OCI-LY3 (cell line): ENCODE results near the gene SNRPD2.

Experiments used
- H2AFZ ChIP-seq: fragments of 200-600, 300-600 bp; shearing (Covaris generic); 2 replicates; pipeline ENCODE4 v1.6.0; 2014; ENCODE audit warnings: antibody characterized with exemption, low read depth, low read length
- H3K27ac ChIP-seq: fragments of 200-600, 300-600 bp; sonication (generic); 2 replicates; pipeline ENCODE4 v1.5.1; 2014; ENCODE audit warnings: mild to moderate bottlenecking, low read length, moderate library complexity, mixed read lengths
- H3K27me3 ChIP-seq: fragments of 200-600, 300-600 bp; sonication (generic); 2 replicates; pipeline ENCODE4 v1.6.1; 2014; ENCODE audit warnings: low read depth, low read length, mixed read lengths
- H3K36me3 ChIP-seq: fragments of 200-600, 300-600 bp; sonication (generic); replicated peaks from 2 replicates; pipeline ENCODE3; 2014; ENCODE audit warnings: low read depth, low read length, mixed read lengths
- H3K4me1 ChIP-seq: fragments of 300-600, 200-600 bp; sonication (generic); 2 replicates; pipeline ENCODE4 v1.6.1; 2014; ENCODE audit warnings: low read length, mixed read lengths
- H3K4me2 ChIP-seq: fragments of 200-600, 300-600 bp; sonication (generic); 2 replicates; pipeline ENCODE4 v1.6.1; 2014; ENCODE audit warnings: low read length, mixed read lengths
- H3K4me3 ChIP-seq: fragments of 300-600, 200-600 bp; sonication (generic); 2 replicates; pipeline ENCODE4 v1.5.1; 2014; ENCODE audit warnings: antibody characterized with exemption, mild to moderate bottlenecking, low read length, moderate library complexity
- H3K79me2 ChIP-seq: fragments of 300-600, 200-600 bp; shearing (Covaris generic); 2 replicates; pipeline ENCODE4 v1.6.1; 2014; ENCODE audit warnings: mild to moderate bottlenecking, low read length, mixed read lengths
- H3K9ac ChIP-seq: fragments of 300-600, 200-600 bp; shearing (Covaris generic); 2 replicates; pipeline ENCODE4 v1.6.0; 2014; ENCODE audit warnings: mild to moderate bottlenecking, low read length, moderate library complexity
- H3K9me3 ChIP-seq: fragments of 200-600, 300-600 bp; shearing (Covaris generic); 2 replicates; pipeline ENCODE4 v1.6.1; 2014; ENCODE audit warnings: low read length, mixed read lengths; ENCODE audit not compliant: insufficient read depth
- H4K20me1 ChIP-seq: fragments of 200-600, 300-600 bp; sonication (generic); 2 replicates; pipeline ENCODE4 v1.6.1; 2016; ENCODE audit warnings: low read length, mixed read lengths; ENCODE audit not compliant: insufficient read depth
- EZH2phosphoT487 ChIP-seq: fragments of 200-600 bp; shearing (Covaris generic); IDR thresholded peaks from 2 replicates; pipeline ENCODE4 v1.6.1; 2018; ENCODE audit warnings: antibody characterized with exemption, mixed run types, low read depth
- TF ChIP-seq, protein P1 (sequence below): fragments of 200-600, 300-600 bp; sonication (generic); IDR thresholded peaks from 2 replicates; pipeline ENCODE4 v1.5.1; 2014; ENCODE audit warnings: antibody characterized with exemption, low read length, low read depth

The SNRPD2 gene

DNA sequence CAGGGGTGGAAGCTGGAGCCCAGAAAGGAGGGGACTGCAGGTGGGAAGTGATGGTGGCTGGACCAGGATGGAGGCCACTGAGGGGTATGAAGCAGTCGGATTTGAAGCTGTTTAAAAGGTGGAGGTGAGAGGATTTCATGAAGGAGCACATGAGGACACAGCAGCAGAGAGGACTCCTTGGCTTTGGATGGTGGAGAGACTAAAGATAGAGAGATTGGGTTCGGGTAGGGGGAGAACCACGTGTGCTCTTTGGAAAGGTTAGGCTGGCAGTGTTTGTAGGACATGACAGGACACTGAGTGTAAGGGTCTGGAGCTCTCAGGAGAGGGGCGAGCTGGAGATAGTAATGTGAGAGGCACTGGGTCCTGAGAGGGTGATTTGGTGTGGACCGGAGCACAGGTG is 8.8 kb downstream of the SNRPD2 start:
- H3K4me2 ChIP-seq: no peak overlapping the region
- no peaks in the 10 kb centered on the region for H4K20me1 ChIP-seq
- TF ChIP-seq, protein P1, sequence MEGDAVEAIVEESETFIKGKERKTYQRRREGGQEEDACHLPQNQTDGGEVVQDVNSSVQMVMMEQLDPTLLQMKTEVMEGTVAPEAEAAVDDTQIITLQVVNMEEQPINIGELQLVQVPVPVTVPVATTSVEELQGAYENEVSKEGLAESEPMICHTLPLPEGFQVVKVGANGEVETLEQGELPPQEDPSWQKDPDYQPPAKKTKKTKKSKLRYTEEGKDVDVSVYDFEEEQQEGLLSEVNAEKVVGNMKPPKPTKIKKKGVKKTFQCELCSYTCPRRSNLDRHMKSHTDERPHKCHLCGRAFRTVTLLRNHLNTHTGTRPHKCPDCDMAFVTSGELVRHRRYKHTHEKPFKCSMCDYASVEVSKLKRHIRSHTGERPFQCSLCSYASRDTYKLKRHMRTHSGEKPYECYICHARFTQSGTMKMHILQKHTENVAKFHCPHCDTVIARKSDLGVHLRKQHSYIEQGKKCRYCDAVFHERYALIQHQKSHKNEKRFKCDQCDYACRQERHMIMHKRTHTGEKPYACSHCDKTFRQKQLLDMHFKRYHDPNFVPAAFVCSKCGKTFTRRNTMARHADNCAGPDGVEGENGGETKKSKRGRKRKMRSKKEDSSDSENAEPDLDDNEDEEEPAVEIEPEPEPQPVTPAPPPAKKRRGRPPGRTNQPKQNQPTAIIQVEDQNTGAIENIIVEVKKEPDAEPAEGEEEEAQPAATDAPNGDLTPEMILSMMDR: no peak
- TF ChIP-seq EZH2phosphoT487: no peak
- no peaks in the 10 kb centered on the region for H3K79me2 ChIP-seq
- H3K4me1 ChIP-seq: peaks cover 5% of the 10 kb centered on the region
- H3K9ac ChIP-seq: no peak overlapping the region
- no peaks in the 10 kb centered on the region for H3K27me3 ChIP-seq
- no peak overlapping the region for H3K27ac ChIP-seq
- H3K4me3 ChIP-seq: no peak overlapping the region
- no peaks in the 10 kb centered on the region for H3K9me3 ChIP-seq
- peaks cover 27% of the 10 kb centered on the region for H3K36me3 ChIP-seq
- H2AFZ ChIP-seq: no peak overlapping the region

DNA sequence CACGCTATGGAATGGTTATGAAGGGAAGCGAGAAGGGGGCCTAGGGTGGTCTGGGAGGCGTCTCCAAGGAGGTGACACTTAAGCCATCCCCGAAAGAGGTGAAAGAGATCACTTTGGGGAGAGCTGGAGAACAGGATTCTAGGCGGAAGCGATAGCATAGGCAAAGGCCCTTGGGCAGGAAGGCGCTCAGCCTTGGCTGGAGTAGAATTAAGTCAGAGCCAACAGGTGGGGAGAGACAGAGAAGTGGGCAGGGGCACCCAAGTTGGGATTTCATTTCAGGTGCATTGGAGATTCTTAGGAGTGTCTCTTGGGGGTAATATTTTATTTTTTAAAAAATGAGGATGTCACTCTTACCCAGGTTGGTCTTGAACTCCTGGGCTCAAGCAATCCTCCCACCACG is 9.6 kb downstream of the SNRPD2 start:
- Histone ChIP-seq H3K4me3 (peak overlapping the region; percentile 75), H3K9ac (no peak overlapping the region), H3K4me2 (peak overlapping the region; percentile 79), H3K27me3 (no peaks in the 10 kb centered on the region), H4K20me1 (no peaks in the 10 kb centered on the region), H3K36me3 (peaks cover 19% of the 10 kb centered on the region), H3K4me1 (peaks cover 5% of the 10 kb centered on the region), H3K27ac (no peak overlapping the region), H3K79me2 (no peaks in the 10 kb centered on the region), H3K9me3 (no peaks in the 10 kb centered on the region), H2AFZ (no peak overlapping the region)
- TF ChIP-seq, protein P1: no peak
- no peak for TF ChIP-seq EZH2phosphoT487

DNA sequence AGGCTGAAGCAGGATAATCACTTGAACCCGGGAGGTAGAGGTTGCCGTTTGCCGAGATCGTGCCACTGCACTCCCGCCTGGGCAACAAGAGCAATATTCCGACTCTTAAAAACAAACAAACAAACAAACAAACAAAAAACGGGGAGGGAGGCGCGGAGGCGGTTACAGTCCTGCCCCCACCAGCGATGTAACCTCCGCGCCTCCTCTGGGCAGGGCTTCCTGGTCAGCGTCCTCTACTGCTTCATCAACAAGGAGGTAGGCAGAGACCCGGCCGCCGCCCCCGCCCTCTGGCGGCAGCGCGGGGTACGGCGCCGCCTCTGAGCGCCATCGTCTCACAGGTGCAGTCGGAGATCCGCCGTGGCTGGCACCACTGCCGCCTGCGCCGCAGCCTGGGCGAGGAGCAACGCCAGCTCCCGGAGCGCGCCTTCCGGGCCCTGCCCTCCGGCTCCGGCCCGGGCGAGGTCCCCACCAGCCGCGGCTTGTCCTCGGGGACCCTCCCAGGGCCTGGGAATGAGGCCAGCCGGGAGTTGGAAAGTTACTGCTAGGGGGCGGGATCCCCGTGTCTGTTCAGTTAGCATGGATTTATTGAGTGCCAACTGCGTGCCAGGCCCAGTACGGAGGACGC is 10.2 kb downstream of the SNRPD2 start:
- TF ChIP-seq, protein P1: peak; percentile 89
- no peak for TF ChIP-seq EZH2phosphoT487
- peak overlapping the region; percentile 75 for H2AFZ ChIP-seq
- H3K9ac ChIP-seq: peak overlapping the region; percentile 54
- H3K9me3 ChIP-seq: no peaks in the 10 kb centered on the region
- H3K4me2 ChIP-seq: peak overlapping the region; percentile 79
- peak overlapping the region; percentile 75 for H3K4me3 ChIP-seq
- H3K79me2 ChIP-seq: no peaks in the 10 kb centered on the region
- H3K27ac ChIP-seq: no peak overlapping the region
- peaks cover 5% of the 10 kb centered on the region for H3K4me1 ChIP-seq
- peaks cover 16% of the 10 kb centered on the region for H3K36me3 ChIP-seq
- H3K27me3 ChIP-seq: no peaks in the 10 kb centered on the region
- H4K20me1 ChIP-seq: no peaks in the 10 kb centered on the region

DNA sequence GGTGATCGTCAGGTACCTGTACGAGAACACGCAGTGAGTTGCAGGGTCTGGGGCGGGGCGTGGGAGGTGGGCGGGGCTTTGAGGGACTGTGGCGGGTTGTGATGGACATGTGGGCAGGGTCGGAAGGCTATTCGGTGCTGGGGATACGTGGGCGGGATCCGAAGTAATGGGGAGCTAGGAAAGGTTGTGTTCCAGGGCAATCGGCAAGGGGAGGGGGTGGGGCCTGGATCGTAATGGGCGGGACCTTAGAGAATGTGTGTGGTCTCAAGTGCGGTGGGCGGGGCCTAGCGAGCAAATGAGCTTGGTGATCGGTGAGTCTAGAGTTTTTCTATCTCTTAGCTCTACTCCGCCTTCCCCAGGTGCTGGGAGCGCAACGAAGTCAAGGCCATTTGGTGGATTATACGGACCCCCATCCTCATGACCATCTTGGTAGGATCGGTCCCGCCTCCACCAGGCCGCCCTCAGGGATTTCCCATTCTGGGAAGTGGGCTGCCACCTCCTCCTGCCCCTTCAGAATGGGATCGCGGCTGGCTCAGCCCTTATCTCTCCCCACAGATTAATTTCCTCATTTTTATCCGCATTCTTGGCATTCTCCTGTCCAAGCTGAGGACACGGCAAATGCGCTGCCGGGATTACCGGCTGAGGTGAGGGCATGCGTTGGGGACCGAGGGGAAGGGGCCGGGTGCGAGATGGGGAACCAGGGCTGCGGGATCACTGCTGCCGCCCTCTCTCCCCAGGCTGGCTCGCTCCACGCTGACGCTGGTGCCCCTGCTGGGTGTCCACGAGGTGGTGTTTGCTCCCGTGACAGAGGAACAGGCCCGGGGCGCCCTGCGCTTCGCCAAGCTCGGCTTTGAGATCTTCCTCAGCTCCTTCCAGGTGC is 14.2 kb downstream of the SNRPD2 start:
- Histone ChIP-seq H3K9me3 (no peaks in the 10 kb centered on the region), H3K27me3 (no peaks in the 10 kb centered on the region), H3K9ac (no peak overlapping the region), H4K20me1 (no peaks in the 10 kb centered on the region), H3K79me2 (no peaks in the 10 kb centered on the region), H3K36me3 (no peaks in the 10 kb centered on the region), H3K4me1 (peaks cover 5% of the 10 kb centered on the region), H3K27ac (no peak overlapping the region), H3K4me2 (no peak overlapping the region), H3K4me3 (no peak overlapping the region), H2AFZ (no peak overlapping the region)
- TF ChIP-seq, protein P1: no peak
- no peak for TF ChIP-seq EZH2phosphoT487
